Colonic mucosa (tissue), 4 donors: ENCODE measurements around the gene SASS6. TPM values are rescaled to one million over a fixed set of nuclear protein-coding genes. Genes with fewer than 3 reads are reported as not detected.
"Not testable (repeated sequence)": the region's sequence is repeated elsewhere in the genome, so short reads cannot be mapped to it uniquely, and the experiment has no call there.

Experiments used
- DNase-seq: peaks from one replicate; pipeline ENCODE4 v3.0.0-alpha.2; 2020
- H3K27ac ChIP-seq: fragments of 200-600 bp; one replicate; pipeline ENCODE4 v1.8.0; 2021
- H3K27me3 ChIP-seq: fragments of 200-600 bp; one replicate; pipeline ENCODE4 v1.8.0; 2021
- H3K36me3 ChIP-seq: fragments of 200-600 bp; one replicate; pipeline ENCODE4 v1.8.0; 2021
- H3K4me1 ChIP-seq: fragments of 200-600 bp; one replicate; pipeline ENCODE4 v1.8.0; 2021; ENCODE audit warnings: mild to moderate bottlenecking
- H3K4me3 ChIP-seq: fragments of 200-600 bp; one replicate; pipeline ENCODE4 v1.8.0; 2021
- H3K9ac ChIP-seq, 2 donors: one replicate each; pipeline ENCODE4 v1.7.0; 2013; ENCODE audit warnings: control low read depth in 2 of 2, low read depth in 2 of 2, low read length in 2 of 2
- H3K9me3 ChIP-seq: fragments of 200-600 bp; one replicate; pipeline ENCODE4 v1.8.0; 2021
- CTCF ChIP-seq: fragments of 200-600 bp; IDR thresholded peaks from one replicate; pipeline ENCODE4 v1.8.0; 2022; ENCODE audit warnings: antibody characterized with exemption, mild to moderate bottlenecking
- intact Hi-C: fragments of 100-400 bp; cut with DNase I; formaldehyde crosslinking; loops from one replicate; pipeline ENCODE4 v1.14.1; 2022
- total RNA-seq, 2 donors: library from RNA; stranded (reverse); fragmentation: NEBNext Ultra II Directional in 1 of 2; extraction: Animal tissue kit (Norgen Biotek cat#: 25700) in 1 of 2; gene quantifications; one replicate each; pipeline ENCODE4 v1.2.1, GENCODE V29; 2021
- donor health status: healthy.
- donor health status: DM: no; HTN: no; CAD: no.
- donor health status: DM: no; HTN: no; CAD: no.

SASS6 gene
- total RNA-seq, 2 donors from 2014 or later, result 3.3 to 8.0 TPM

- no peak for DNase-seq
- no peak for TF ChIP-seq CTCF
- Histone ChIP-seq H3K27me3 (no peaks in the 10 kb centered on the region), H3K27ac (no peak overlapping the region), H3K4me1 (no peaks in the 10 kb centered on the region), H3K9me3 (no peaks in the 10 kb centered on the region), H3K9ac (no peak overlapping the region), H3K36me3 (peaks cover 4% of the 10 kb centered on the region), H3K4me3 (no peak overlapping the region)
- intact Hi-C loops, result no loop called here
Observed at GRCh38 chr1:100061681-100062080, 71.0 kb downstream of the SASS6 start.

- no peak overlapping the region for H3K4me3 ChIP-seq
- H3K4me1 ChIP-seq, result no peaks in the 10 kb centered on the region
- H3K27me3 ChIP-seq, result no peaks in the 10 kb centered on the region
- no peak overlapping the region for H3K9ac ChIP-seq
- no peak for TF ChIP-seq CTCF
- intact Hi-C loops, result no loop called here
- H3K27ac ChIP-seq, result no peak overlapping the region
- H3K36me3 ChIP-seq, result no peaks in the 10 kb centered on the region
- H3K9me3 ChIP-seq, result no peaks in the 10 kb centered on the region
- no peak for DNase-seq
Observed at GRCh38 chr1:100053727-100054126, 79.0 kb downstream of the SASS6 start.

- intact Hi-C loops, result no loop called here
- DNase-seq, result no peak
- H3K27me3 ChIP-seq, result no peaks in the 10 kb centered on the region
- H3K4me1 ChIP-seq, result no peaks in the 10 kb centered on the region
- H3K9me3 ChIP-seq, result no peaks in the 10 kb centered on the region
- H3K36me3 ChIP-seq, result no peaks in the 10 kb centered on the region
- TF ChIP-seq CTCF, result no peak
- H3K27ac ChIP-seq, result no peak overlapping the region
- H3K4me3 ChIP-seq, result no peak overlapping the region
- no peak overlapping the region for H3K9ac ChIP-seq
Observed at GRCh38 chr1:100053119-100053518, 79.6 kb downstream of the SASS6 start.

- Histone ChIP-seq H3K4me1 (no peaks in the 10 kb centered on the region), H3K27ac (no peak overlapping the region), H3K9me3 (no peaks in the 10 kb centered on the region), H3K27me3 (no peaks in the 10 kb centered on the region), H3K36me3 (no peaks in the 10 kb centered on the region), H3K4me3 (no peak overlapping the region), H3K9ac (no peak overlapping the region)
- no peak for TF ChIP-seq CTCF
- intact Hi-C loops, result no loop called here
- no peak for DNase-seq
Observed at GRCh38 chr1:100051893-100052292, 80.8 kb downstream of the SASS6 start.

GRCh38 chr1:100051401-100051800 lies 81.3 kb downstream of the SASS6 start:
- TF ChIP-seq CTCF, result no peak
- Histone ChIP-seq H3K4me1 (no peaks in the 10 kb centered on the region), H3K36me3 (no peaks in the 10 kb centered on the region), H3K4me3 (no peak overlapping the region), H3K27ac (no peak overlapping the region), H3K9me3 (no peaks in the 10 kb centered on the region), H3K9ac (no peak overlapping the region), H3K27me3 (no peaks in the 10 kb centered on the region)
- intact Hi-C loops, result no loop called here
- no peak for DNase-seq

- TF ChIP-seq CTCF, result no peak
- H3K4me3 ChIP-seq, result no peak overlapping the region
- no peaks in the 10 kb centered on the region for H3K27me3 ChIP-seq
- no peaks in the 10 kb centered on the region for H3K9me3 ChIP-seq
- H3K27ac ChIP-seq, result no peak overlapping the region
- DNase-seq, result no peak
- no peaks in the 10 kb centered on the region for H3K4me1 ChIP-seq
- no peaks in the 10 kb centered on the region for H3K36me3 ChIP-seq
- intact Hi-C loops, result no loop called here
- no peak overlapping the region for H3K9ac ChIP-seq
Observed at GRCh38 chr1:100050139-100050538, 82.6 kb downstream of the SASS6 start.

- H3K36me3 ChIP-seq, intact Hi-C loops, H3K27ac ChIP-seq, H3K9ac ChIP-seq, H3K4me3 ChIP-seq, H3K27me3 ChIP-seq, DNase-seq, H3K4me1 ChIP-seq, H3K9me3 ChIP-seq: not testable (repeated sequence)
Observed at GRCh38 chr1:100047235-100047708, 85.5 kb downstream of the SASS6 start.
